GM18505 (cell line): Measurements from ENCODE around the gene MYL12B.
"Not testable (repeated sequence)": the region's sequence is repeated elsewhere in the genome, so short reads cannot be mapped to it uniquely, and the experiment has no call there.

Experiments used
- ATAC-seq: cut with Tn5 transposase; IDR thresholded peaks from one replicate; pipeline ENCODE4 v1.9.1; 2021; ENCODE audit not compliant: unreplicated experiment
- POLR2A ChIP-seq: IDR thresholded peaks from 4 replicates; pipeline ENCODE4 v1.6.1; 2011; ENCODE audit warnings: borderline replicate concordance; ENCODE audit not compliant: insufficient read depth, insufficient read length; ENCODE audit errors: extremely low read depth

Gene MYL12B

DNA sequence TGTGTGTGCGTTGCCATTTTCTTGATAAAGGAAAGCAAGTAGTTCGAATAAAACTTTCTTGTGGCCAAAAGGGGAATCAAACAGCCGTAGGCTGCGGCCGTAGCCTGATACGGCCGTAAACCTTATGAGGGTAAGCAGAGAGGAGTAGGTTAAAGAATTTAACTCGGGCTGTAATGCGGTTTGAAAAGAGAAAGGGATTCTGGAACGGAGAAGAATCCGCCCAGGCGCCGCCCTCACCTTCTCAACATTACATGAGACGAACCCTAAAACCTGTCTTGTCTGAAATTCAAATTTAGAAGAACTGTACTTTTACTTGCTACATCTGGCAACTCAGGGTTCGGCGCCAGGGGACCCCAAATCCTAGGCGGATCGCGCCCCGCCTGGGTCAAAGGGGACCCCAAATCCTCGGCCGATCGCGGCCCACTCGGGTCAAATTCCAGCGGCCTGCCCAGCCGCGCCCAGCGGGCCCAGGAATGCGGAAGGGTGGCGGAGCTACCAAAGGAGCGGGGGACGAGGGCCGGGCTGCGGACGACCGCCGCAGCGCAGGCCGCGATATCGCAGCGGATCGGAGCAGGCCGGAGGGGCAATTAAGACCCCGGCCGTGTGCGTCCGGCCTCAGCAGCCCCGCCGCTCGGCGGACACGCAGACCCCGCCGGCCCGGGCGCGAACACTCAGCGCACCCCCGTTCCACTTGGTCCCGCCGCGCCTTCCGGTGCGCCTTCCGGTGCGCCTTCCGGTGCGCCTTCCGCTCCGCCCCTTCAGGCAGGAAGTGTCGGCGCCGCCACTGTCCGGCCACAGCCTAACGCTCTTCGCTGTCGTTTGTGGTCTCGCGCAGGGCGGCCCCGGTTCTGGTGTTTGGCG, at the start of gene MYL12B:
TSS of gene MYL12B (plus strand) at position 761 of the 861 bp plus-strand sequence. CDS start 10,766 bp downstream, outside the sequence.
- peak; percentile 91 for TF ChIP-seq POLR2A
- ATAC-seq = peak; percentile 86

DNA sequence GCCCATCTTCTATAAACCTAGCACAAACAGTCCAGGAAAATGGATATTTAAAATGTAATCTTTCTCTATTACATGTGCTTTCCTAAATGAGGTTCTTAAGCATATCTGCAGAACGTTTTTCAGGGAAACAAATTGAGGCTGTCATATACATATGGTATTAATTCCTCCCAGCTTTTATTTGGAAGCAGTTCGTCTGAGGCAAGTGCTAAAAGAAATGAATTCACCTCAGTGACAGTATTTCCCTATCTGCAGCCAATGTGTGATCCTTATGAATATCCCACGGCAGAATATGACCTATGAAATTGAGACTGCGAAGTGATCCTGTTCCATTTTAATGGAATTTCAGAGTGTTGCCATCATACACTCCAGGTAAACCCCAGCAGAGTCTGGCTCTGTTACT, 49.3 kb upstream of the MYL12B start:
- no peak for ATAC-seq
- no peak for TF ChIP-seq POLR2A

DNA sequence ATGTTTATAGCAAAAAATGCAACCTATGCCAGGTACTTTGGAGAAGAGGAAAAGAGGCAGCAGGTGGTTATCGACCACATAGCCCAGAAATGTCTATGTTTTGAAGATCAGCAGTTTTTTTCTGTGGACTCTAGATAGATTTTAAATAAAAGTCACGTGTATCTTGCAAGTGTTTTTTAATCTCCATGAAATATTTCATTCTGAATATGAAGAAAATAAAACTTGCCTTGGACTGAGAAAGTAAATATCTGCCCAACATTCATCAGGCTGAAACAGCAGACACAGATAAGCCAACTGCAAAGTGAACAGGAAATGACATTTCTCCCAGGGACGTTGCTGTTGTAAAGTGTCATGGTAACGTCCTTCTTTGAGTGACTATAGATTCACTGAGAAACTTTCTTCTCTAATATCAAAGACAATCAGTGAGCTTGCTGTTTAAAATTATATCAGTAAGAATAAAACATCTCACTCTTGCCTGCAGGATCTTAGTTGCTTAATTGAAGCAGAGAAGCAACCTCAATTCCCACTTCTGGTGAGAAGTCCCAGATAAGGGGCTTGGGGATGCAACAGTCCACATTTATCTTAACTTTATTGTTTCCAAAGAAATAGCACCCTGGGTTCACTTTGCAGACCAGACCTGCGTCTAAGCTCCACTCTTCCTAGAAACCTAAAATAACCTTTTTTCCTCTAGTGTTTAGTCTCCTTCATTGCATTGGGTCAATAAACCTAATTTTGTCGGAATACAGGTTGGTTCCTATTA, 48.5 kb upstream of the MYL12B start:
- ATAC-seq = no peak
- TF ChIP-seq POLR2A = no peak

DNA sequence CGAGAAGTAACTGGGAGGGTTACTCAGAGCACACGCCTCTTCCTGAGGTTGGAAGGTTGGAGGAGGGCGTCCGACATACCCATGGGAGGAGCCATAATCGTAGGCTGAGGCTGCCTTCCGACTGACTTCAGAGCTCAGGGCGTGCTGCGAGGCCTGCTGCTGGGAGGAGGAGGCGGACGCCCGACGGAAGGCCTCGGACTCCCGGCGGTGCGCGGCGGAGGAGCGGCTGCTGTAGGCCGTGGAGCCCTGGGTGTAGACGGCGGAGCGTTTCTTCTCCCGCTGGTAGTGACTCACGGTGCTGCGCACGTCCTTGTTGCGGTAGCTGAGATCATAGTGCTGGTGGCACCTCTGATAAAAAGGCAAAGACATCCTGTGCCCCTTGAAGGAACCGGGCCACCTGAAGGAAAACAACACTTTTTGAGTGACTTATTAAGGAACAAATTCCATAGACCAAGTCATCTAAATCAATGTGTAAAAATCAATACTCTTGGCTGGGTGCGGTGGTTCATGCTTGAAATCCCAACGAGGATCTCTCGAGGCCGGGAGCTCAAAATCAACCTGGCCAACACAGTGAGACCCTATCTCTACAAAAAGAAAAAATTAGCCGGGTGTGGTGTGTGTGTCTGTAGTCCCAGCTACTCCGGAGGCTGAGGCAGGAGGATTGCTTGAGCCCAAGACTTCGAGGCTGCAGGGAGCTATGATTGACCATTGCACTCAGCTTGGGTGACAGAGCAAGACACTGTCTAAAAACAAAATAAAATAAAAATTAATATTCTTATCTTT, 46.9 kb upstream of the MYL12B start:
- ATAC-seq = no peak

GRCh38 chr18:3216987-3217386, 44.9 kb upstream of the MYL12B start:
- ATAC-seq = no peak

More for the DNA sequence above, 46.9 kb upstream of the MYL12B start:
- TF ChIP-seq POLR2A = no peak

GRCh38 chr18:3217948-3218647, 43.8 kb upstream of the MYL12B start:
- no peak for TF ChIP-seq POLR2A

More at GRCh38 chr18:3216987-3217386, 44.9 kb upstream of the MYL12B start:
- no peak for TF ChIP-seq POLR2A

DNA sequence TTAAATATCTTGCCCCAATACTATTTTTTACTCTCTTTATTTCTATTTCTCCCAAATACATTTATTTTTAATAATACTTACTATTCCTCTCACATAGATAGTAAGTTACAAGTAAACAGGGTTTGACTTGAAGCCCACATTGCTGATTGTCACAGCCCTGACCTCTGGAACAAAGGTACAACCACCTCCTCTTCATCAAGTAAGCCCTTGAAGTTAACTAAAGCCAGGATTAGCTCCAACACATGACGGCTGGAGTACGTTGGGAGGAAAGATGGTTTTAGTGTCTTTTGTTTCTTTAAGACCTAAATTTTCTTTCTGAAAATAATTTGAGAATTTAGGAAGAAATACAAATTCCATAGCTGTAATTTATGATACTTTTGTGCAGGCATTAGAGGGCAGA, 43.1 kb upstream of the MYL12B start:
- TF ChIP-seq POLR2A = no peak
- ATAC-seq = no peak

More at GRCh38 chr18:3217948-3218647, 43.8 kb upstream of the MYL12B start:
- ATAC-seq = no peak

DNA sequence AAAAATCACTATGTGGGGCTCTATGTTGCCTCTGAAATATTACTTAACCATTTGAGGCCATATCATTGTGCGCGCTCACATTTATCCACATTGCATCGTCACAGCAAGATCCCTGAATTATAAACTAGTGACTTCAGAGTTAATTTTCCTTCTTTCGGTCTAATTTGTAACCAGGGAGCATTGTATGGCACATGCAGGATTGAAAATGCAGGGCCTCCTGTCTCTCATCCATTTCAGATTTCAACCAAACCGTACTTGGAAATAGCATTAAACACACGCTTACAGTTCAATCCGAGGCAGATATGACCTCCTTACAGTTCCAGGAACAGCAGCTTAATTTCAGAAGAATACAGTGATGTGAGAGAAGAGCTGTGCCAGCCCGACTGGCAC, 42.7 kb upstream of the MYL12B start:
- no peak for ATAC-seq
- no peak for TF ChIP-seq POLR2A

DNA sequence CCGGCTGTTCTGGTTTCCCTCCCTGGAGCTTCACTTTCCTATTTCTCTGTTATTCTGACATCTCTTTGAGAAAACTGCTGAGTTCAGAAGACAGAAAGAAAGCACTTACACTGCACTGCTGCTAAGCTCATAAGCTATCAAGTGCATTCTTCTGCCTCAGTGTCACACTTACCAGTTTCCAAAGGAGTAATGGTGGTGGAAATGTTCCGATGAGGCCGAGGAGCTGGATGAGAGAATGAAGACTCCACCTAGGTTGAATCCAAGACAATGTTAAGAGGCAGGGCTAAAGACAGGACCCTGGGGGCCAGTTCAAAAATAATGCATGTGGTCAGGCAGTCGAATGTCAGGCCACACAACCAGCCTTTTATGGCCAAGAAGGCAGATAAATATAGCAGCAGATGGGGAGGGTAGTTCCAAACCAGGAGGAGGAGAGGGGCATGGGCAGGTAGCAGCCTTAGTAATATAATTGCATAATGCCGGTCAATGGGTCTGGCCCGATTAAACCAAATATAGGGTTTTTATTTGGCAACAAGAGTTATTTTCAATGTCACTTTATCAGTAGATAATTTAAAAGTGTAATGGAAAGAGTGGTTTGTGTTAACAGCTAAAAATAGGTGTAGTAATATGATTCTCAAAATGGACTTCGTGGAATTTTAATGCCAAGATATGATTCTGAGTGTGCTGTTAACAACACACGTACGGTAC, 42.1 kb upstream of the MYL12B start, which contains the start of gene MYOM1:
TSS of gene MYOM1 (minus strand) at position 338 of the 705 bp plus-strand sequence. CDS start 4,745 bp downstream, outside the sequence.
- TF ChIP-seq POLR2A = no peak
- ATAC-seq = no peak

GRCh38 chr18:3220868-3221267, 41.1 kb upstream of the MYL12B start:
- ATAC-seq = not testable (repeated sequence)

DNA sequence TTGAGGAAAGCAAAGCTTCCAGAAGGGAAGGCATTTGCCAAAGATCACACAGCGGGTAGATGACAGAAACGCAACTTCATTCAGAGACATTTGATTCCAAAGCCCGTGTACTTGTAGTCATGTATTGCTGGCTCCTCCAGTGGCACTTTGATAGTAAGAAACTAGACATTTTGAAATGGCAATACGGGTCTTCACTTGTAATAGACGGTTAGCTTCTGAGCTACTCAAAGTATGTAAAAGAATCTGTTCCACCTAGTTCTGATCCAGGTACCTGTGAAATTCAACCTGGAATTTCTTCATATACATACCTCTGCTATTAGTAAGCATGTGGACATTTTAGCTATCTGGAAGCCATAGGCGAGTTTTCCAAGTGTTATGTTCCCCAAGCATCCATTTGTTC, 40.4 kb upstream of the MYL12B start:
- no peak for ATAC-seq
- no peak for TF ChIP-seq POLR2A

DNA sequence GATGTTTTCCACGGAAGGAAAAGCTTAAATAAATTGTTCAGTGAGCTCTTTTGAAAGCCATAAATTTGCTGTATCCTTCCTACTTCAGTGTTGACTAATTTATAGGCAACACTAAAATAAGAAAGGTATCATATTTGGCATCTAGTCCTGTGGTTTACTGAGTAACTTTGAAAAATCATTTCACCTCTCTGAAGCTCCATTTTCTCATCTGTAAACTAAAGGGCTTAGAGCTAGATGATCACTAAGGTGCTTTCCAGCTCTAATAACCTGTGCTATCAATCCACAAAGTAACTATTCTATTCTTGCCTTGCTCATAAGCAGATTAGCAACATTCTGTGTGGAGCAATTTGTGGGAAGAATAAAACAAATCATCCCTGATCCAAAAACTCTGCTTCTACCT, 38.6 kb upstream of the MYL12B start:
- no peak for ATAC-seq
- TF ChIP-seq POLR2A = no peak
